K562 (cell line): ENCODE measurements around the gene RSRP1. TPM values are rescaled to one million over a fixed set of nuclear protein-coding genes. Genes with fewer than 3 reads are reported as not detected.
A peak's percentile ranks its signal among the peaks of the same experiment; 100 is the strongest.
"Not testable (repeated sequence)": the region's sequence is repeated elsewhere in the genome, so short reads cannot be mapped to it uniquely, and the experiment has no call there.

Experiments used
- ATAC-seq: fragments of 200-7000 bp; cut with Tn5 transposase; 3 replicates; pipeline ENCODE4 v1.9.1; 2020; ENCODE audit warnings: moderate library complexity
- BruUV-seq: library from RNA; stranded (reverse); fragments of 400-500 nt; replicated peaks from 2 replicates; lab custom pipeline; 2021; lab: Mats Ljungman, UMichigan
- CTCF ChIA-PET: fragments of 300-600 bp; formaldehyde crosslinking; extraction: SDS; loops from one replicate; lab custom pipeline; 2021; ENCODE audit warnings: low intra/inter-chr PET ratio; lab: Yijun Ruan, JAX
- POLR2A ChIA-PET: fragments of 300-600, 350-650 bp; sonication (Branson Sonifier 250); formaldehyde crosslinking; extraction: SDS; loops from one replicate; lab custom pipeline; 2021; ENCODE audit warnings: antibody characterized with exemption, inconsistent platforms; lab: Yijun Ruan, JAX
- DNase-seq, 4 experiments: peaks; one replicate each; pipeline versions ENCODE4 v3.0.0 to v3.0.0-alpha.2; 2011 to 2018; ENCODE audit warnings: low spot score in 3 of 4, mixed read lengths in 3 of 4; ENCODE audit errors: extremely low read depth in 1 of 4
- FAIRE-seq: peaks from 2 replicates; lab custom pipeline; 2011; peaks lifted over from hg19 to GRCh38; lab: Jason Lieb, UNC
- H2AFZ ChIP-seq: 2 replicates; pipeline ENCODE4 v1.6.0; 2011; ENCODE audit warnings: low read depth, low read length, control low read depth, inconsistent platforms
- H3K27ac ChIP-seq: fragments of 200-600 bp; 3 replicates; pipeline ENCODE4 v1.8.0; 2011; ENCODE audit warnings: low read depth, mild to moderate bottlenecking, control low read depth, inconsistent platforms, low read length, moderate library complexity, mixed read lengths; ENCODE audit errors: extremely low read depth
- H3K27me3 ChIP-seq, 2 experiments: fragments of 300-600 bp in 1 of 2; 2 replicates in 1 of 2; 3 replicates in 1 of 2; pipeline versions ENCODE4 v1.6.0 to v1.8.0; 2011; ENCODE audit warnings: inconsistent platforms in 2 of 2, low read length in 2 of 2, mild to moderate bottlenecking in 1 of 2, mixed read lengths in 1 of 2, moderate library complexity in 1 of 2; ENCODE audit not compliant: control insufficient read depth in 2 of 2, insufficient read depth in 2 of 2
- H3K36me3 ChIP-seq: fragments of 300-600 bp; 3 replicates; pipeline ENCODE4 v1.8.0; 2011; ENCODE audit warnings: mild to moderate bottlenecking, low read length, inconsistent platforms; ENCODE audit not compliant: control insufficient read depth, insufficient read depth
- H3K4me1 ChIP-seq, 2 experiments: fragments of 200-600 bp in 1 of 2; replicated peaks in 1 of 2; 2 replicates in 1 of 2; 3 replicates in 1 of 2; pipeline versions ENCODE4 v1.5.1 to v1.8.0; 2011; ENCODE audit warnings: inconsistent platforms in 2 of 2, low read length in 2 of 2, mild to moderate bottlenecking in 1 of 2, mixed read lengths in 1 of 2, moderate library complexity in 1 of 2; ENCODE audit not compliant: control insufficient read depth in 2 of 2, insufficient read depth in 2 of 2
- H3K4me2 ChIP-seq: 2 replicates; pipeline ENCODE4 v1.6.1; 2011; ENCODE audit warnings: low read length, control low read depth, inconsistent platforms, mixed read lengths; ENCODE audit not compliant: insufficient read depth
- H3K4me3 ChIP-seq: fragments of 200-600 bp; sonication (generic), shearing (Covaris generic); 2 replicates; pipeline ENCODE4 v1.5.1; 2016; ENCODE audit warnings: control low read depth, inconsistent platforms
- H3K79me2 ChIP-seq: fragments of 200-600 bp; 3 replicates; pipeline ENCODE4 v1.8.0; 2011; ENCODE audit warnings: low read length, inconsistent platforms; ENCODE audit not compliant: control insufficient read depth, insufficient read depth
- H3K9ac ChIP-seq, 2 experiments: 2 replicates each; pipeline versions ENCODE4 v1.6.0 to v1.6.1; 2011; ENCODE audit warnings: low read depth in 2 of 2, low read length in 2 of 2, control low read depth in 1 of 2, inconsistent platforms in 1 of 2, mild to moderate bottlenecking in 1 of 2, mixed read lengths in 1 of 2; ENCODE audit not compliant: insufficient read depth in 1 of 2
- H3K9me1 ChIP-seq: one replicate; pipeline ENCODE4 v1.6.0; 2011; ENCODE audit warnings: inconsistent platforms, mild to moderate bottlenecking, low read length, moderate library complexity; ENCODE audit not compliant: control insufficient read depth, insufficient read depth
- H3K9me3 ChIP-seq: replicated peaks from 2 replicates; pipeline ENCODE4 v1.5.1; 2011; ENCODE audit warnings: low read depth, low read length, inconsistent platforms; ENCODE audit not compliant: control insufficient read depth, insufficient read depth
- H4K20me1 ChIP-seq: replicated peaks from 2 replicates; pipeline ENCODE4 v1.6.1; 2011; ENCODE audit warnings: low read length, inconsistent platforms, mixed read lengths; ENCODE audit not compliant: control insufficient read depth, insufficient read depth
- MEIS2 ChIP-seq: fragments of 450-650 bp; IDR thresholded peaks from 2 replicates; pipeline ENCODE4 v1.6.1; 2014; ENCODE audit warnings: mild to moderate bottlenecking; ENCODE audit not compliant: partially characterized antibody
- WGBS: fragments of 100-300 bp; shearing (Covaris generic); methylation state at CpG from one replicate; pipeline ENCODE4 v1.1.6; 2016; ENCODE audit warnings: low coverage, mixed read lengths; ENCODE audit not compliant: insufficient coverage; ENCODE audit errors: missing lambda C conversion rate; 5-methylcytosine and 5-hydroxymethylcytosine counted together
- in situ Hi-C: fragments of 300-500 bp; cut with MboI; formaldehyde crosslinking; loops from 4 replicates; pipeline ENCODE4 v1.15.0; 2018; ENCODE audit warnings: inconsistent platforms, mixed read lengths
- intact Hi-C: fragments of 100-400 bp; cut with micrococcal nuclease; formaldehyde crosslinking; loops from 2 replicates; pipeline ENCODE4 v1.14.2; 2022
- polyA plus RNA-seq, 8 experiments: library from polyadenylated mRNA; depleted of rRNA in 4 of 8; stranded (reverse) in 5 of 8; unstranded in 3 of 8; fragments of >200 nt; fragmentation: Nextera tagmentation in 2 of 8; fragmentation: Illumina TruSeq in 1 of 8; extraction: Ambion mirVana in 2 of 8; extraction: Trizol in 1 of 8; gene quantifications; 2 replicates each; pipeline versions ENCODE4 v1.2.1 to v1.2.3, GENCODE V29; 2011 to 2014; ENCODE audit warnings: inconsistent platforms in 1 of 8, missing spikeins in 1 of 8
- total RNA-seq, 7 experiments: library from RNA; depleted of rRNA in 6 of 7; stranded (reverse); fragments of >200 nt in 6 of 7; fragmentation: Illumina TruSeq in 2 of 7; extraction: Trizol in 2 of 7; gene quantifications; 2 replicates each; pipeline versions ENCODE4 v1.2.1 to v1.2.3, GENCODE V29; 2011 to 2021; ENCODE audit warnings: low replicate concordance in 1 of 7
- TF ChIP-seq, protein P1 (sequence below): fragments of 450-650 bp; IDR thresholded peaks from 2 replicates; pipeline ENCODE4 v1.6.1; 2016

RSRP1 gene
- total and polyA plus RNA-seq, 9 of the 15 experiments (the other 6 are each of a cell fraction or from before 2014, with no cell fraction given) = 27.2 to 283 (median 146) TPM

DNA sequence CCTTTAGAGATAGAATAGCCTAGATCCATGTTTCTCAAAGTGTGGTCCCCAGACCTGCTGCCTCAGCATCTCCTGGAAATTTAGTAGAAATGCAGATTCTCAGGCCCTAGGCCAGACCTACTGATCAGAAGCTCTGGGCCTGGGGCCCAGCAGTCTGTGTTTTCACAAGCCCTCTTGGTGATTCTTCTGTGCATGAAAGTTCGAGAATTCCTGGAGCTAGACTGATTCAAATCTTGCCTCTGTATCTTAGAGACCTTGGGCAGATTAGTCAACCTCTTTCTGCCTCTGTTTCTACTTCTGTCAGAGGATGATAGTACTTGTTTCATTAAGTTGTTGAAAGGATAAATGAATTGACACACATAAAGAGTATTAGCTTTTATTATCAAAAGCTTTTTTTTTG lies 30.0 kb upstream of the RSRP1 start:
- Histone ChIP-seq H3K4me1 (peaks cover 2 to 19% of the 10 kb centered on the region in 2 experiments; a peak in 4 of 5 replicates), H3K79me2 (peaks cover 38% of the 10 kb centered on the region)
- BruUV-seq, H3K36me3 ChIP-seq, H3K9me1 ChIP-seq, DNase-seq, H2AFZ ChIP-seq, H3K9ac ChIP-seq, CTCF ChIA-PET, H3K27ac ChIP-seq, H3K27me3 ChIP-seq, H3K9me3 ChIP-seq, POLR2A ChIA-PET, H4K20me1 ChIP-seq, H3K4me2 ChIP-seq, ATAC-seq, FAIRE-seq, intact Hi-C loops, in situ Hi-C loops, H3K4me3 ChIP-seq: not testable (repeated sequence)
- WGBS = no CpG with 5 or more reads among the region's 1 CpG

- DNase-seq, FAIRE-seq, POLR2A ChIA-PET, H3K9me3 ChIP-seq, in situ Hi-C loops, H3K9me1 ChIP-seq, intact Hi-C loops, CTCF ChIA-PET, BruUV-seq, H3K27me3 ChIP-seq, ATAC-seq, H3K4me3 ChIP-seq, H4K20me1 ChIP-seq, H2AFZ ChIP-seq, H3K36me3 ChIP-seq: not testable (repeated sequence)
- H3K27ac ChIP-seq = peak overlapping the region; percentile 68; the same call in 1 of the 3 replicates
- peak overlapping the region; percentile 55 for H3K4me2 ChIP-seq
- peak overlapping the region in 1 of 2 experiments; percentile 59; a peak in 1 of 4 replicates for H3K9ac ChIP-seq
- 24% methylated on average over 2 of the region's 4 CpGs for WGBS
- TF ChIP-seq, protein P1, sequence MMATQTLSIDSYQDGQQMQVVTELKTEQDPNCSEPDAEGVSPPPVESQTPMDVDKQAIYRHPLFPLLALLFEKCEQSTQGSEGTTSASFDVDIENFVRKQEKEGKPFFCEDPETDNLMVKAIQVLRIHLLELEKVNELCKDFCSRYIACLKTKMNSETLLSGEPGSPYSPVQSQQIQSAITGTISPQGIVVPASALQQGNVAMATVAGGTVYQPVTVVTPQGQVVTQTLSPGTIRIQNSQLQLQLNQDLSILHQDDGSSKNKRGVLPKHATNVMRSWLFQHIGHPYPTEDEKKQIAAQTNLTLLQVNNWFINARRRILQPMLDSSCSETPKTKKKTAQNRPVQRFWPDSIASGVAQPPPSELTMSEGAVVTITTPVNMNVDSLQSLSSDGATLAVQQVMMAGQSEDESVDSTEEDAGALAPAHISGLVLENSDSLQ = peak; percentile 91
- peak; percentile 33 for TF ChIP-seq MEIS2
- H3K79me2 ChIP-seq = peaks cover 38% of the 10 kb centered on the region
- H3K4me1 ChIP-seq = peaks cover 6 to 18% of the 10 kb centered on the region in 2 experiments; a peak in 4 of 5 replicates
These were observed 28.4 kb upstream of the RSRP1 start for GRCh38 chr1:25275648-25276047.
